ENCODE measurements around the gene IL18RAP. TPM values are rescaled to one million over a fixed set of nuclear protein-coding genes. Genes with fewer than 3 reads are reported as not detected.

Gene IL18RAP
- total and polyA plus RNA-seq, 2 donors (not counting 3 experiments of a cell fraction or from before 2014, with no cell fraction given): 0.03 TPM; not detected in 1

DNA sequence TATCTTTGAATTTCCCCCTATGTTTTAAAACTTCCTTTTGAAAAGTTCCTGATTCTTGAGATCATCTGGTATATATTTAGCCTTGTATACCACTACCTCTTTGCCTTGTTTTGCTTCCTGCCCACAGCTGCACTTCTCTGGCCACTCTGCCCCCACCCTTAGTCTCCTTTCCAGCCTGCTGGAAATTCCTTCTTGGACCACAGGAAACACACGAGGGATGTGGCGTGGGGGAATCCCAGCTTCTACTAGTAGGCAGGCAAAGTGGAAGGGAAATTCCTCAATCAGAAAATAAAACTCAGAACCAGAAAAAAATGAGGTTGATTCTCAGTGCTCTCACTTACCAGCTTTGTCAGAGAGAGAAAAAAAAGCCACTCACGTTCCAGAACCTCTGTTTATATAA, 13.4 kb downstream of the IL18RAP start:
- H3K36me3 ChIP-seq (ENCODE audit: control insufficient read depth in 2 of 2, extremely low read depth in 1 of 2, insufficient read depth in 2 of 2, low read length in 2 of 2): no peaks in the 10 kb centered on the region
- BruUV-seq (replicated peaks): no TSS peak
- H3K9ac ChIP-seq (replicated peaks; ENCODE audit: extremely low read depth, insufficient read depth, low read length): no peak overlapping the region
- TF ChIP-seq FOS (IDR thresholded peaks at IDR 0.05; ENCODE audit: borderline replicate concordance, insufficient read depth, low read length) (no peak), JUN (IDR thresholded peaks at IDR 0.05; ENCODE audit: borderline replicate concordance, insufficient read depth, insufficient read length, low read depth) (no peak), POLR2AphosphoS5 (IDR thresholded peaks at IDR 0.05; ENCODE audit: insufficient read depth, low read depth, low read length) (no peak), POLR2A (IDR thresholded peaks at IDR 0.05; ENCODE audit: low read depth, low read length) (no peak), GATA2 (IDR thresholded peaks at IDR 0.05; ENCODE audit: insufficient read depth, insufficient read length, low read depth, low read length) (no peak), MYC (IDR thresholded peaks at IDR 0.05; ENCODE audit: low read depth, low read length) (no peak), EZH2 (IDR thresholded peaks at IDR 0.05; ENCODE audit: borderline replicate concordance, low read depth, low read length, severe bottlenecking) (no peak)
- TF ChIP-seq, protein P1, sequence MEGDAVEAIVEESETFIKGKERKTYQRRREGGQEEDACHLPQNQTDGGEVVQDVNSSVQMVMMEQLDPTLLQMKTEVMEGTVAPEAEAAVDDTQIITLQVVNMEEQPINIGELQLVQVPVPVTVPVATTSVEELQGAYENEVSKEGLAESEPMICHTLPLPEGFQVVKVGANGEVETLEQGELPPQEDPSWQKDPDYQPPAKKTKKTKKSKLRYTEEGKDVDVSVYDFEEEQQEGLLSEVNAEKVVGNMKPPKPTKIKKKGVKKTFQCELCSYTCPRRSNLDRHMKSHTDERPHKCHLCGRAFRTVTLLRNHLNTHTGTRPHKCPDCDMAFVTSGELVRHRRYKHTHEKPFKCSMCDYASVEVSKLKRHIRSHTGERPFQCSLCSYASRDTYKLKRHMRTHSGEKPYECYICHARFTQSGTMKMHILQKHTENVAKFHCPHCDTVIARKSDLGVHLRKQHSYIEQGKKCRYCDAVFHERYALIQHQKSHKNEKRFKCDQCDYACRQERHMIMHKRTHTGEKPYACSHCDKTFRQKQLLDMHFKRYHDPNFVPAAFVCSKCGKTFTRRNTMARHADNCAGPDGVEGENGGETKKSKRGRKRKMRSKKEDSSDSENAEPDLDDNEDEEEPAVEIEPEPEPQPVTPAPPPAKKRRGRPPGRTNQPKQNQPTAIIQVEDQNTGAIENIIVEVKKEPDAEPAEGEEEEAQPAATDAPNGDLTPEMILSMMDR (IDR thresholded peaks at IDR 0.05; ENCODE audit: extremely low read depth in 1 of 2, insufficient read depth in 1 of 2, low read depth in 1 of 2, low read length in 2 of 2): no peak
- TF ChIP-seq, protein P2, sequence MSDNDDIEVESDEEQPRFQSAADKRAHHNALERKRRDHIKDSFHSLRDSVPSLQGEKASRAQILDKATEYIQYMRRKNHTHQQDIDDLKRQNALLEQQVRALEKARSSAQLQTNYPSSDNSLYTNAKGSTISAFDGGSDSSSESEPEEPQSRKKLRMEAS (IDR thresholded peaks at IDR 0.05; ENCODE audit: insufficient read depth, insufficient read length): no peak
- ChIA-PET CTCF (interaction anchor here (0.5 to 2.1 kb wide), 6 partner anchors 134 to 1110 kb away, joined by 3 to 6 read pairs (median 5); no protein-coding TSS in a partner anchor), POLR2A (no interaction called here)
- intact Hi-C loops (cut with micrococcal nuclease): no loop called here
- H3K79me2 ChIP-seq (ENCODE audit: control insufficient read depth, insufficient read depth, low read length): no peaks in the 10 kb centered on the region
- H3K4me1 ChIP-seq (ENCODE audit: control insufficient read depth, extremely low read depth, insufficient read depth, low read length): peaks cover 7% of the 10 kb centered on the region
- no peaks in the 10 kb centered on the region for H3K27me3 ChIP-seq (ENCODE audit: control insufficient read depth in 2 of 2, insufficient read depth in 2 of 2, low read length in 2 of 2)
- DNase-seq (ENCODE audit: low read depth, low spot score) (peak; percentile 79), FAIRE-seq (peak; percentile 52)
- no peaks in the 10 kb centered on the region for H3K9me1 ChIP-seq (replicated peaks; ENCODE audit: control insufficient read depth, extremely low read depth, insufficient read depth, low read length)
- H4K20me1 ChIP-seq (replicated peaks; ENCODE audit: control insufficient read depth, extremely low read depth, insufficient read depth, low read length): no peaks in the 10 kb centered on the region
- no peak overlapping the region for H3K4me3 ChIP-seq (replicated peaks in 1 of 3; ENCODE audit: insufficient read depth in 1 of 3, low read depth in 1 of 3, low read length in 3 of 3)
- dilution Hi-C loops (cut with MboI; ENCODE audit: extremely low pct_ligation_motif_present, low sequenced_read_pairs): no loop called here
- H3K4me2 ChIP-seq (ENCODE audit: insufficient read depth, low read length): peak overlapping the region; percentile 36
- H3K27ac ChIP-seq (ENCODE audit: insufficient read depth, low read depth, low read length): no peak overlapping the region
- H2AFZ ChIP-seq (ENCODE audit: low read depth, low read length): no peak overlapping the region
- no peaks in the 10 kb centered on the region for H3K9me3 ChIP-seq (replicated peaks; ENCODE audit: control insufficient read depth, insufficient read depth, low read length)

Data from endothelial cell of umbilical vein (primary cell).